ENCODE results near the gene SNX25.
"Not testable (repeated sequence)": the region's sequence is repeated elsewhere in the genome, so short reads cannot be mapped to it uniquely, and the experiment has no call there.

The SNX25 gene

DNA sequence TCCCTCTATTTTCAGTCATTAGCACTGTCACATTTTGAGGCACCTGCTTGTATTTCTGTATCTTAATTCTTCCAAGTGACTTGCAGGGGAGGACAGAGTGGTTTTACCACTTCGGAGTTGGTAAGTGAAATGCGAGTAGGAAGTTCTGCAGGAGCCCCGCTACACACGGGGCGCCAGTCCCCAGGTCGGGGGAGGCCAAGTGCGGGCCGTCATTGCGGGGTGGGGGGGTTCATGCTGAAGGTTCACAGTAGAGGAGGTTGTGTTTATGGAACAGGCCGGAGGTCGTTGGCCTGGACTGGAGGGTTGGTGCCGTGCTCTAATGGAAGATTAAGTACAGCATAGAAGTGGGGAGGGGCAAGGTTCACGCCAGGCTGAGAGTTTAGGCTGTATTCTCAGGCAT is 142.3 kb downstream of the SNX25 start:
- no peak for FAIRE-seq

DNA sequence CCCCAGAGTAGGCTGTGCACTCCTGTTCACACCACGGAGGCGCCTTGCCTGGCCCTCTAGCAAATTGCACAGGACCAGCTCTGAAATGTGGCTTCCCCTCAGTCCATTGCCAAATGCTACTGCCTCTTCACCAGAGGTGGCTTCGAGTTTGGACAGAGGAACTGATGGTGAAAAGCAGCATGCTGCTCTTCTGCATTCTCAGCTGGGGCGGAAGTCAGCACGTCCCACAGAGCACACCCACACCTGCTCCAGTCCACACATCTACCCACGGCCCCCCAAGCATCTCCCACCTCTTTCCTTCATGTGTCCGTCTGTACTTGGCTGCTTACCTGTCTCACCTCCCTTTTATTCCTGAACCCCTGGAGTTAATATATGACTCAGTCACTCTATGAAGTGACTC is 142.8 kb downstream of the SNX25 start:
- no peak for FAIRE-seq

DNA sequence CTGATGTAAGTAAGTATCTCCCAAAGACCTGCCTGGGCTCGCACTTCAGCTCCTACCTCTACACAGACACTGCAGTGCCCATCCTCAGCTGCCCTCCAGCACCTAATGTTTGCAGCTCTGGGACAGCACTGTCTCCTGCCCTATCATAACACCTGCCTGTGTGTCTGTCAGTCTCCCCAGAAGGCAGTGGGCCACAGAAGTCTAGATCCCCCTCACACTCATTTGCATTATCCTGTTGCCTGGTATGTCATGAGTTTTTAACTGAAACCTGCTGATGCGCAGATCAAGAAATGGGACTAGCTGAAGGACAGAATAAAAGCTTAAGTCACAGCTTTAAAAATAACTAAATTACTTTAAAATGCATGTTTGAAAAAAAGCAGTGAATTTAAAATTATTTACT is 143.3 kb downstream of the SNX25 start:
- FAIRE-seq = no peak

DNA sequence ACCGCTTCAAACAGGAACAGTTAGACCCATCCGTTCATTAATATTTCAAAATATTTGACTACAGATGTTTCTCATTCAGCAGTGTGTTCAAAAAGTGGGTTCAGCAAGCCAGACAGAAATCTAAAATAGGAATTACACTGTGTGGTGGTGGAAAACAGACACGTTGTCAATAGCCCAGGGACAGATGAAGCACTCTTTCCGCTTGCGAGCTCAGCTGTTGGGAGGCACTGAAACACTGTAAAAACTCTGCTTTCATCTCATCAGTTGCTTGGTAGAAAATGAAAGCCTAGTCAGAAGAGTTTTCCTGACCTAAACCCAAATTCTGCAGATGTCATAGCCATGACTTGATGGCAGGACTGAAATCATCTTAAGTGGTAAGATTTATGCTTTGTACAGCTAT is 147.8 kb downstream of the SNX25 start:
- no peak for FAIRE-seq

DNA sequence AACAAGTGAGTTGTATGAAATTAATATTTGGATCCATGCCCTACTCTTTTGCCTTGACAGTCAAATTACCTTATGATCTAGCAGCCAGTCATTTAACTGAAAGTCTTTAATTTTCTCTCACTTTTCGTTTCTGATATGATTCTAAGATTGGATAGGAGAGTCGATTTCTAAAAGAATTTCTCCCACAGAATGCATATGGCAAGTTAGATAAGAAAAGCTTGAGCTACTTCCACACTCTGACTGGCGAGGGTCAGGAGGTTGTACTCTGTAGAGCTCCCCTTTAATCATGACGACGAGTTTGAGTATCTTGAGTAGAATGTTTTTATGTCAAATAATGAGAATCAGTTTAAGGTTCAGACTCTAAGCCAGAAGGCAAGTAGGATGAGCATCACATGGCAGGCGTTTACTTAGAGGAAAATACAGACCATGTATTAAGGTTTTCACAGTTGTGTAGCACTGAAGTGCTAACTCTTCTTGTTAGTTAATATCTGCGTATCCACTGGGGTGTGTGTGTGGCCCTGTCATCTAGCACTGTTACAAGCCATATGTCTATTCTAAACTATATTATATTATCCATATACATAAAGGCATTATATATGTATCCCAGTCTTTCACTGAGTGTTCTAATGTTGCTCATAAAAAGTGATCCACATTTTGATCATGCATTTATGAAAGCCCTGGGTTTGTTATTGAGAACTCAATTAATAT is 148.5 kb downstream of the SNX25 start:
- FAIRE-seq = no peak

DNA sequence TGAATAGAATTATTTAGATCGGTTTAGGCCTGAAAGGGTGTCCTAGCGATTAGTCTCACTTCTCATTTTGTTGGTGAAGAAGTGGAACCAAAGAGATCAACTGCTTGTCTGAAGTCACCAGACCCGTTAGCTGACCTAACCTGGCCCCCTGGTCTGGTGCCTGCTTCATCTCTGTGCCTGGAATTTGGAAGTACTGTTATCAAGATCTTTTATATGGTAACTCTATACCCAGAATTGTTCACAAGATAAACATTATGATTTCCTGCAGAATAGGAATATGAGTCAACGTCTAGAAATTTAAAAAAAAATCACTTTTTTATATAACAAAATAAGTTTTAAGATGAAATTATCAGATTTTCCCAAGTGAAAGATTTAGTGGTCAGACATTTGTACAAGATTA is 149.1 kb downstream of the SNX25 start:
- FAIRE-seq = no peak

DNA sequence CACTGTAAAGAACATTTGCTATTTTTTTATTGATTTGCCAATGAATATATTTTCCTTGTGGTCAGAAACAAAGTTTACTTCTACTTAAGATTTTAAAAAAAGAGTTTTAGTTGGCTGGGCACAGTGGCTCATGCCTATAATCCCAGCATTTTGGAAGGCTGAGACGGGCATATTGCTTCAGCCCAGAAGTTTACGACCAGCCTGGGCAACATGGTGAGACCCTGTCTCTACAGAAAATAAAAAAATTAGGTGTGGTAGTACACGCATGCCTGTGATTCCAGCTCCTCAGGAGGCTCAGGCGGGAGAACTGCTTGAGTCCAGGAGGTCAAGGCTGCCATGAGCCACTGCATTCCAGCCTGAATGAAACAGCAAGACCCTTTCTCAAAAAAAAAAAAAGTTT is 149.6 kb downstream of the SNX25 start:
- FAIRE-seq = no peak

DNA sequence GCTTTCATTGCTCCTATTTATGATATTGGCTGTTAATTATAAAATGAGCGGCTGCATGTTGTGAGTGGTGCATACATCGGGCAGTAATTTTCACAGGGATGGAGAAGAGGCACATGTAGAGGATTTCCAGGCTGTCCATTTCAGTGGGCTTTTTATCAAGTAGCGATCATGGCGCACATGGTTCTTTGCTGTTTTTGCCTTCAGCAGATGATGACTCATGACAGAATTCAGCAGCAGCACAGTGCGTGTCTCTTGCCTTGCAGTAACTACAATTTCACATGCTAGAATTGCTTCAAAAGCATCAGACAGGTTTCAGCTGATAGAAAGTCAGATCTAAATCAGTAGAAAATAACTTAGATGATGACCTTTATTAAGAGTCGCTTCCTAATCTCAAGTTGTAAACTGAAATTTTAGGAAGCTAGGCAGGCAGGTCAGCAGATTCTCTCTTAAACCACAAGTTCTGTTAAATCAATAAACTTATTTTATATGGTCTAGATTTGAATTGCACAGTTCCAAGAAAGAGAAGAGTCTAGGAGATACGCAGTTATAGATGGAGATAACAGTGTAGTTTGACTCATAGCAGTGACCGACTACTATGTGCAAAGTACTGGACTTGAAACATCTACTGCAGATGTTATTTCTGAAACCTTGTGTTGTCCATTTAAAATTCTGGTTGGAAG is 150.5 kb downstream of the SNX25 start:
- FAIRE-seq = no peak

DNA sequence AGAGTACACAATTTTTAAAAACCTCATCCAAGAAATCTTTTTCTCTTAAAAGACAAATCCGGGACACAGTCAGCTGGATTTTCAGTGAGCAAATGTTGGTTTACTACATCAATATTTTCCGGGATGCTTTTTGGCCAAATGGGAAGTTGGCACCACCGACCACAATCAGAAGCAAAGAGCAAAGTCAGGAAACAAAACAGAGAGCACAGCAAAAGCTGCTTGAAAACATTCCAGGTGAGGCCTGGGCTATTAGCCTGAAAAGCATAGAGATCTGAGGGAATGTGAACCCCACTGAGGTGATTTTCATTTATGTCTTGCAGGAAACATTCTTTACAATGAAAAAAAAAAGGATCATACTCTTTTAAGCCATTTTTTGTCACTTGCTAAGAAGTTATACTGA is 152.5 kb downstream of the SNX25 start:
- FAIRE-seq = no peak

DNA sequence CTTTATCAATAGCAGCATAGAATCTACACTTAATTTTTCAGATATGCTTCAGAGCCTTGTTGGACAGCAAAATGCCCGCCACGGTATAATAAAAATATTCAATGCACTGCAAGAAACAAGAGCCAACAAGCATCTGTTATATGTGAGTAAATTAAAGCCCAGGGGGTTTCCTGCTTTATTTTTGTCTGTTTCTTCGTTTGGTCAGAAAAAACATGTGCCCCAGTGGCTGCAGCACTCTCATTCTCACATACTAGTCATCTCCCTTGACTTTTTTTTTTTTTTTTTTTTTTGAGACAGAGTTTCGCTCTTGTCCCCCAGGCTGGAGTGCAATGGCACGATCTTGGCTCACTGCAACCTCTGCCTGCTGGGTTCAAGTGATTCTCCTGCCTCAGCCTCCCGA is 153.2 kb downstream of the SNX25 start:
- not testable (repeated sequence) for FAIRE-seq

DNA sequence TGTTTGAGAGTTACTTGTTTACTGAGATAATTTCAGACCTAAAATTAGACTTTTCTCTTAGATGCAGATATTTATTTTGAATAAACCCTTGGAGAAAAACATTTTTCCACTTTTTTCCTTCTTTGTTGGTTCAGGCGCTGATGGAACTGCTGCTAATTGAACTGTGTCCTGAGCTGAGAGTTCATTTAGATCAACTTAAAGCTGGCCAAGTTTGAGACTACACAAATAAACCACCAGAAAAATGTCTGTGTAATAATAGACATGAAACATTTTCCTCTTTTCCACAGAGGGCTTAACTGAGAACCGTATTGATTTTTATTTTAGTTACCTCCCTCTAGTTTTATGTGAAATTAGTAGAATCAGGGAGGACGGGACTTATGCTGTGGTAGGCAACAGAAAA is 153.9 kb downstream of the SNX25 start:
- no peak for FAIRE-seq

DNA sequence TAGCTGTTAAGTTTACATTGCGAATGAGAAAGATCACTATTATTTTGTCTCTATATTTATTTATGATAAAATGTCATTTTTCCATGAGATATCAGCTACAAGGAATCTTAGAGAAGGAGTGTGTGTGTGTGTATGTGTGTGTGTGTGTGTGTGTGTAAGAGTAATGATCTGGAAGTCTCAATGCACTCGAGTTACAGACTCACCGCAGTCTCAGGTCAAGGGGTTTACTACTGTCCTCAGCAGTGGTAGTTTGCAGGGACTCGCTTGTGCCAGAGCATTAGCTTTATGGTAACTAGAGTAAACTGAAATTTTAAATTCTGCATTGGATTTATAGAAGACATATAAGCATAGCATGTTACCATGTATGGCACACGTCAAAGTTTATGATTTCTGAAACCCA is 155.5 kb downstream of the SNX25 start:
- no peak for FAIRE-seq

DNA sequence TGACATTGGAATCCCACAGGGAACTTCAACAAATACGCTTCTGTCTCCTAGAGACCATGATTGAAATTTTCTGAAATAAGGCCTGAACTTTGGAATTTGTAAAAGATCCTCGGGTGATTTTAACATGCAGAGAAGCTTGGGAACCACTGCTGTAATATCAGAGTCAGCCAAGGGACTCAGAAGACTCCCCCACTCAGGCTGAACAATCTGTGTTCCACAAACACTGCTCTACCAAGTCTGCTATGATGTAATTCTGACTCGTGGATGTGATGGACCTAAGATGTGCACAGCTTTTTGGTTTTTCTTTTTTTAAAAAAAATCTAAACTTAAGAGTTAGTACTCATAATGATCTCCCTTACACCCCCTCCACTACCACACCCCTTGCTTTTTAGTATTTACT is 160.3 kb downstream of the SNX25 start:
- no peak for FAIRE-seq

DNA sequence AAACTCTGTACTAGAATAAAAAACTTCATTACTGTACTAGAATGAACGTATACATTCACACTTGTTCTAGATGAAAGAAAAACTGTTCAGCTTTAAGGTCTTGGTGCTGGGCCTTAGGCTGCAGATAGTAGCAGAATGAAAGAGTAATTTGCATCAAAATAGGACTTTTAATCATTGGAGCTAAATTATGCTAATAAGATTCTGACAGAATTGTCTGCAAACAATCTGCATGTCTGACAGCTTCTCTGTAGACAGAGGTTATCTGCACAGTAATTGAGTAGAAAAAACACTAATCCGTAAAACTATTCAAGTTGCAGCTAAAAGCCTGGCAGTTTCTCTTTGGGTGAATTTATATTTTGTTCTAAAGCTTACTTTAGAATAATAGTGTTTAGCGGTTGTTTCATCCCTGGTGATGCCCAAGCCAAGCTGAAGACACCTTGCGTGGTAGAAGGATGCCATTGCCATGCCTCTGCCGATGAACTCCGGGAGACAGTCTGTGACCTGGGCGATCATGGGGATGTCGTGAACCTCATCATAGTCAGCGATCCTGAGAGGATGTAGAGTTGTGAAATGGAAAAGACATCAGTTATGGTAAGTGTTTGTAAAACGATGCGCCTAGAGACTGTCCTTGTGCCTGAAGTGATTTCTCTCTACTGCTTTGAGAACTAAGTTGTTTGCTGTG is 161.0 kb downstream of the SNX25 start:
- FAIRE-seq = no peak

DNA sequence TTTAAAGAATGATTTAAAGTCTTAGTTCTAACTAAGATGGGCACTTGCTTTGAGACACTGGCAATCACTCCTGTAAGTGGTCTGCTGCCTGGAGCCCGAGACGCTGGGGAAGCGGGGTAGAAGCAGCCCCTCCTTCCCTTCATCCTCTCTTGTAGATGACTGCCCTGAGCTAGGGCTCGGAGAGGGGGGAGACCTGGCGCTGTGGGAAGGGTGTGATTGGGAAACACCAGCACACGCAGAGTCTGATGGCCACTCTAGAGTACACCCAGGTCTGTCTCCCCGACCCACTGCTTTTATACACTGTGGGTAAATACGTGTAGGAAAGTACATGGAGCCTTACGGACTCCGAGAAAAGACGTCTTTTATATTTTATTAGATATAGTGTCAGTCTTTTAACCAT is 162.3 kb downstream of the SNX25 start:
- no peak for FAIRE-seq

DNA sequence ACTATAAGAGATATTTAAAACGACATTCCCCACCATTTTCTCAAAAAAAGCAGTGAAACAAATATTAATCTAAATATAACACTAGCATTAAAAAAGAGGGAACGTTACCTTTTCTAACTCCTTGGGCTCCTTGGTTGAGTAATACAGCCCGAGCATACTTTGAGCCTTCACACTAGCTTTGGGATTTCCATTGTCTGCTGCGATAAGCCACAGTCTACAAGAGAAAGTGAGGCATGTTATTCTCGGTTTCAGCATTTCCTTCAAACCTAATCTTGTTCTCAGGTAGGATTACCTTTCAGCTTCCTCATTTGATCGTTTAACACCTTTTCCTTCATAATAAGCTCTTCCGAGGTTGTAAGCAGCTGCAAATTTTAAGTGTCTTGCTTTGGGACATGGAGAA is 164.6 kb downstream of the SNX25 start:
- no peak for FAIRE-seq

DNA sequence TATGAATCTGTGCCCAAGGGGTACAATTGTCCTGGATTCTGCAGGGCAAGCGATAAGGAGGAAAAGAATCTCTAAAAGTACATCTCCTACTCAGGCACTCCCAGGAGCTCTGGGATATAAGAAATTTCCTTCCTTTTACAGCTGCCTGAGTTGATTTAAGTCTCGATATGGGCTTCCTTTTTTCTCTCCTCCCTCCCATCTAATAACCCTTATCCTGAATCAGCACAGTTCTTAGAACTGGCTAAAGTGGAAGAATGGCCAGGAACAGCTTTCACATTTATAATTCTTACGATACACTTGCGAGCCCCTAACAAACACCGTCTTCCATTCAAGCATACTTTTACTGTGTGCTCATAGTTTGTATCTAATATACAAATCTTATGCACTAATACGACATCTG is 165.2 kb downstream of the SNX25 start:
- FAIRE-seq = no peak

DNA sequence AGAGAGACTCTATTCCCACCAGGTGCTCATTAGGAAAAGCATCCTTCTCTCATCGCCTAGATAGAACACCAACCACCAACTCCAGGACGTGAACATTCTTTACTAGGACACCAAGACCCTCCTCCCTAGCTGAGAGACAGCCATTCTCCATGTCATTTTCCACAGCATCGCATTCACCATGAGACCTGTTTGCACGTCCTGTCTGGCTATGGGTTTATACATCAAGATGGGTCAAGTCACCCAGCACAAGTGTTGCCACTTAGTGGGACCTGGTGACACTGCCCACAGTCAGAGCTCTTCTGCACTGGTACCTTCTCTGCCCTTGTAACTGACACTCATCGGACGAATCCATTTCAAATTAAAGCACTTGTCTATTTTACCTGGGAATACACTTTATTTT is 168.9 kb downstream of the SNX25 start:
- FAIRE-seq = no peak

DNA sequence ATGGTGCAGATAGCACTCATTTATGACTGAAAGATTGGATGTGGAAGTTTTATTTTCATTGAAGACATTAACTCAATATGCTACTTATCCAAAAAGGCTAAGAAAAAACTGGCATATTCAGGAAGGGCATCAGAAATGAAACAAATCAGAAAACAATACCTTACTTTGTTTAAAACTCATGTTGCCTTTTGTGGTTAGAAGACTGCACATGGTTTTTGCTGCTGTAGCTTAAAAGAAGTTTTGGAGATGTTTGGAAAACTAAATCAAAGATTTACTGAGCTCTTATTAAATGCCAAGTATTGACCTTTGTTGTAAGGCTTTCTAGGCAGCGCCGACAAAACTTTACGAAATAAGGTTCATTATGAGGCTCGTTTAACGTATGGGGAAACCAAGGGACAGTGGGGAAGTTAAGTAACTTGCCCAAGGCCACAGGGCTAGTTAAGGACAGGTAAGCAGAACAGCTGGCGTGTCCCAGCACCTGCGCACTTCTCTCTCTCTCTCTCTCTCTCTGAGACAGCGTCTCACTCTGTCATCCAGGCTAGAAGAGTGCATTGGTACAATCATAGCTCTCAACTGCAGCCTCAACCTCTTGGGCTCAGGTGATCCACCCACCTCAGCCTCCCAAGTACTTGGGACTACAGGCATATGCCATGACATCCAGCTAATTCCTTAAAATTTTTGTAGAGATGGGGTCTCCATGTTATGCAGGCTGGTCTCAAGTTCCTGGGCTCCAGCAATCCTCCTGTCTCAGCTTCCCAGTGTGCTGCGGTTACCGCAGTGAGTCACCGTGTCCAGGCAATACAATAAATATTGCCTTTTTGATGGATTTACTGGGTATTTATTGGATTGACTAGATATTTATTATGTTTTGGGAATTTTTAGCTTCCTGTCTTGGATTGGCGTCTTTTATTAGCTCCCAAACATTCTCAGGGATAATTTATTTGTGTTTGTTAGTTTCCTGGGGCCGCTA is 170.2 kb downstream of the SNX25 start:
- no peak for FAIRE-seq

DNA sequence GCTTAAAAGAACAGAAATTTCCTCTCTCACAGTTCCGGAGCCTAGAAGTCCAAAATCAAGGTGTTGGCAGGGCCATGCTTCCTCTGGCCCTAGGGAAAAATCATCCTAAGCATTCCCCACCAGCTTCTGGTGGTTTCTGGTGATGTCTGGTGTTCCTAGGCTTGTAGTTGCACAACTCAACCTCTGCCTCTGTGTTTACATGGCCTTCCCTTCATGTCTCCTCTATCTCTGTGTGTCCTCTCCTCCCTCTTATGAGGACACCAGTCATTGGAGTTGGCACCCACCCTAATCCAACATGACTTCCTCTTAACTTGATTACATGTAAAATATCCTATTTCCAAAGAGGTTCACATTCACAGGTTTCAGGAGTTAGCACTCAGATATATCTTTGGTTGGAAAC is 170.9 kb downstream of the SNX25 start:
- no peak for FAIRE-seq

DNA sequence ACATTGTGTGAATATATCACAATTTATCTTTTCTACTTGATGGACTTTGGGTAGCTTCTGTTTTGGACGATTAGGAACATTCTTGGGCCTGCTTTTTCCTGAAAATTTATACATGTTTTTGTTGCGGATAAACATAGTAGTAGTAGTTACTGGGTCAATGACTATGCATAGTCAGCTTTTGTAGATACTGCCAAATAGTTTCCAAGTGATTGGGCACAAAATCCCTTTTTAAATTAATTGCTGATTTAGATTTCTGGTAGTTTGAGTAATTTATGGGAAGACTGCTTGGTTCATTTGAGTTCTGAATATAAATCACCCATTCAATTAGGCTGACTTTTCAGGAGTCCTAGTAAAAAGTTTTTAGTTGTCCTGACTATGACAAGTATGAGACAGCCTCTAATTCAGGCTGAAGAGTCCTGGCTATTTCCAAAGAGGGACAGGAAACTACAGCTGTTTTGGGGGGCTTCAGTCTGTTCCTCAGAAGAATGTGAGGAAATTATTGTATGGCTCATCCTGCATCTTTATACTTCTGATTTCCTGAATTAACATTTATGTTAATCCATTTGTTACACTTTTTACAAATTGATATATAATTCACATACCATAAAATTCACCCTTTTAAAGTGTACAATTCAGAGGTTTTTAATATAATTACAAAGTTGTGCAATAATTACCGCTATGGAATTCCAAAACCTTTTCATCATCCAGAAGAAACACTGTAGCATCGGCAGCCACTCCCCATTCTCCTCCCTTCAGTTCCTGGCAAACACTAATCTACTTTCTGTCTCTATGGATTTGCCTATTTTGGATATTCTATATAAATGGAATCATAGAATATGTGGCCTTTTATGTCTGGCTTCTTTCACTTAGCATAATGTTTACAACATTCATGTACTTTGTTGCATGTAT is 172.1 kb downstream of the SNX25 start:
- no peak for FAIRE-seq

DNA sequence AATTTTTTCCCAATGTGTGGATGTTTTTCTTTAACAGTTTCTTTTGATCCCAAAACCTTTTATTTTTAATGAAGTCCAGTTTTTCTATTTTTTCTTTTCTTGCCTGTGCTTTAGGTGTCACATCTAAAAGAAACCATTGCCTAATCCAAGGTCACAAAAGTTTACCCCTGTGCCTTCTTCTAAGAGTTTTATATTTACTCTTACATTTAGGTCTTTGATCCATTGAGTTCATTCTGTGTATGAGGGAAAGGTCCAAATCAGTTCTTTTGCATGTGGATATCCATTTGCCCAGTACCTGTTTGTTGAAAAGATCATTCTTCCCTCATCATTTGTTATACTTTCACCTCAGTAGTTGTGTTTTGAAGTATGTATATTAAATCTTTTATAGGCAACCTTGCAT is 173.4 kb downstream of the SNX25 start:
- FAIRE-seq = no peak

Data from islet of Langerhans (tissue), 1 donor.